Neural crest cell (in vitro differentiated cells): Measurements from ENCODE around the gene RDH5. TPM values are rescaled to one million over a fixed set of nuclear protein-coding genes. Genes with fewer than 3 reads are reported as not detected.

ENCODE experiments used
- DNase-seq: peaks from one replicate; pipeline ENCODE4 v3.0.0; 2021; ENCODE audit warnings: low read depth, mixed read lengths, low spot score
- H3K27ac Mint-ChIP-seq: one replicate; pipeline ENCODE4 v1.8.0; 2021; ENCODE audit warnings: mild to moderate bottlenecking, mixed read lengths; ENCODE audit not compliant: unreplicated experiment
- H3K27me3 Mint-ChIP-seq: 2 replicates; pipeline ENCODE4 v1.8.0; 2021; ENCODE audit warnings: low read depth, mild to moderate bottlenecking, mixed read lengths
- H3K36me3 Mint-ChIP-seq: 2 replicates; pipeline ENCODE4 v1.8.0; 2021; ENCODE audit warnings: low read depth, mild to moderate bottlenecking, mixed read lengths
- H3K4me1 Mint-ChIP-seq: 2 replicates; pipeline ENCODE4 v1.8.0; 2021; ENCODE audit warnings: mixed read lengths
- H3K4me3 Mint-ChIP-seq: one replicate; pipeline ENCODE4 v1.8.0; 2021; ENCODE audit warnings: mild to moderate bottlenecking, mixed read lengths
- H3K9me3 Mint-ChIP-seq: 2 replicates; pipeline ENCODE4 v1.8.0; 2021; ENCODE audit warnings: mixed read lengths
- total RNA-seq: library from RNA; stranded (reverse); gene quantifications from 2 replicates; pipeline ENCODE4 v1.2.1, GENCODE V29; 2021
- TF ChIP-seq, protein P1 (sequence below): fragments of 200-600 bp; sonication (generic); conservative IDR thresholded peaks from 2 replicates; pipeline ENCODE4 v1.5.0; 2021; ENCODE audit warnings: antibody characterized with exemption, mild to moderate bottlenecking

The RDH5 gene
- total RNA-seq, 1 donor from 2014 or later, result 14.2 TPM

DNA sequence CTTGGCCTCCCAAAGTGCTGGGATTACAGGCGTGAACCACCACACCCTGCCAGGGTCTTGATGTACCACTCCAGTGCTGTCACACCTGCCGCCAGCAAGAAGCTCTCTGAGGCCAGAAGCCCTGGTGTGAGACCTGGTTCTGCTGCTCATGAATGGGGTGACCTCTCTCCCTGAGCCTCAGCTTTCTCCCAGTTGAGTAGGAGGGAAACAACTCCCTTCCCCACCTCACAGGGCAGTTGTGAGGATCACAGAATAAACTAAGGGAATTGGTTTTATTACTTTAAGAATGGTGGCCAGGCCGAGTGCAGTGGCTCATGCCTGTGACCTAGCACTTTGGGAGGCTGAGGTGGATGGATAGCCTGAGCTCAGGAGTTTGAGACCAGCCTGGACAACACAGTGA is 14.4 kb downstream of the RDH5 start:
- TF ChIP-seq, protein P1, sequence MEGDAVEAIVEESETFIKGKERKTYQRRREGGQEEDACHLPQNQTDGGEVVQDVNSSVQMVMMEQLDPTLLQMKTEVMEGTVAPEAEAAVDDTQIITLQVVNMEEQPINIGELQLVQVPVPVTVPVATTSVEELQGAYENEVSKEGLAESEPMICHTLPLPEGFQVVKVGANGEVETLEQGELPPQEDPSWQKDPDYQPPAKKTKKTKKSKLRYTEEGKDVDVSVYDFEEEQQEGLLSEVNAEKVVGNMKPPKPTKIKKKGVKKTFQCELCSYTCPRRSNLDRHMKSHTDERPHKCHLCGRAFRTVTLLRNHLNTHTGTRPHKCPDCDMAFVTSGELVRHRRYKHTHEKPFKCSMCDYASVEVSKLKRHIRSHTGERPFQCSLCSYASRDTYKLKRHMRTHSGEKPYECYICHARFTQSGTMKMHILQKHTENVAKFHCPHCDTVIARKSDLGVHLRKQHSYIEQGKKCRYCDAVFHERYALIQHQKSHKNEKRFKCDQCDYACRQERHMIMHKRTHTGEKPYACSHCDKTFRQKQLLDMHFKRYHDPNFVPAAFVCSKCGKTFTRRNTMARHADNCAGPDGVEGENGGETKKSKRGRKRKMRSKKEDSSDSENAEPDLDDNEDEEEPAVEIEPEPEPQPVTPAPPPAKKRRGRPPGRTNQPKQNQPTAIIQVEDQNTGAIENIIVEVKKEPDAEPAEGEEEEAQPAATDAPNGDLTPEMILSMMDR, result no peak
- DNase-seq, result no peak
- Mint-ChIP-seq H3K27ac (no peak overlapping the region), H3K4me1 (peaks cover 43% of the 10 kb centered on the region), H3K27me3 (no peaks in the 10 kb centered on the region), H3K9me3 (no peaks in the 10 kb centered on the region), H3K4me3 (no peak overlapping the region), H3K36me3 (no peaks in the 10 kb centered on the region)

- peaks cover 29% of the 10 kb centered on the region for H3K4me1 Mint-ChIP-seq
- TF ChIP-seq, protein P1, result no peak
- H3K27me3 Mint-ChIP-seq, result no peaks in the 10 kb centered on the region
- peak overlapping the region; percentile 57 for H3K27ac Mint-ChIP-seq
- DNase-seq, result no peak
- peak overlapping the region; percentile 88 for H3K4me3 Mint-ChIP-seq
- no peaks in the 10 kb centered on the region for H3K9me3 Mint-ChIP-seq
- H3K36me3 Mint-ChIP-seq, result no peaks in the 10 kb centered on the region
These were observed 15.9 kb downstream of the RDH5 start for GRCh38 chr12:55736076-55736475.

DNA sequence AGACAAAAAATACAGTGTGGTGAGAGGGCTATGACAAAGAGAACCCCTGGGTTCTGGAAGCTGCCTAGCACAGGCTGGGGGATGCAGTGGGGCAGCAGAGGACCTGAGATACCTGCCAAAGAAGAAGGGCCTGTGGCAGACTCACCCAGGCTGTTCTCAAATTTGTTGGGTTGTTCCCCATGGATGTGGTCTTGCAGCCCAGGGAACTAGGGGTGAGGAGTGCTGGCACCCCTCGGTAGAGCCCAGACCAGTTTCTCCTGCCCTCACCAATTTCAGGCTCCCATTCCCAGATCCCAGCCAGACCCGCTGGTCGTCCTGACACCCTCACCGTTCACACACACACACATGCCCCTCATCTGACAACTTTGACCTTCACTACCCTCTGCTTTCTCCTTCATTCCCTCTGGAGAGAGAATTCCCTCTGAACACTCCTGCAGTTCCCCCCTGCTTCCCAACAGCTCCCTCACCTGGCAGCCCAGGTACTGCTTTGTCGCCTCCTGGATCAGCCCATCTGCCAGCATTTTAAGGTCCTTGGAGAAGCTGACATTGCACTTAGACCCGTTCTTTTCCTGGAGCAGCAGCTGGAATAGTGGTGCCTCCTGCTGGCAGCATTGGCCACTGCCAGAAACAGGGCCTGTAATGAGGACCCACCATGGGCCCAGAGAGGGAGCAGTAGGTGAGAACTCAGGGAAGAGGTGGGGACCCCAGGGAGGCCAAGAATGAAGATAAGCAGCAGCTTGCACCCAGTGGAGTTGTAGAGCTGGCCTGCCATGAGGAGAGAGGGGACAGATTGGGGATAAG is 16.8 kb downstream of the RDH5 start:
- TF ChIP-seq, protein P1, result peak; percentile 70
- DNase-seq, result peak; percentile 56
- peak overlapping the region; percentile 97 for H3K27ac Mint-ChIP-seq
- peaks cover 34% of the 10 kb centered on the region for H3K4me1 Mint-ChIP-seq
- no peaks in the 10 kb centered on the region for H3K27me3 Mint-ChIP-seq
- peak overlapping the region; percentile 88 for H3K4me3 Mint-ChIP-seq
- no peaks in the 10 kb centered on the region for H3K36me3 Mint-ChIP-seq
- no peaks in the 10 kb centered on the region for H3K9me3 Mint-ChIP-seq

DNA sequence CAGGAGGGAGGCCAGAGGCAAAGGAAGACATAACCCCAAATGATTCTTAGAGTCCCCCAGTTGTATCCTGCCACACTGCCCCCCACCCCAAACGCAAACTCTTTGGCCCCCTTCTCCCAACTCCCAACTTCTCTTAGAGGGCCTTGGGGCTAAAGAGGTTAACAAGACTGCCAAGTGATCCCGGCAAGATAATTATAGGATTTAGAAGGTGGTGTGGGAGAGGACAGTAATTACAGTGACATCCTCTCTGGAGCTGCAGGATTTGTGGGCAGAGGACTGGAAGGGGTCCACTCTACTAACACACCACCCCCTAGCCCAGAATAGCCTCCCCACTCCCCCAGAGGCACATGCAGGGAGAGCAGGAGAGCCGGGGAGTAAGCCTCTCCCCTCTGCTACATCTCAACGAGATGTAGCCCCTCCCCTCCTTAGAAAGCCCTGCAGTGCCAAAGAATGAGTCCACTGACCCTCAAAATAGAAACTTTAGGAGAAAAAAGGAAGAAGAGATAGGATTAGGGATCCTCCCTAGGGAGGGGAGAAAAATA is 17.5 kb downstream of the RDH5 start:
- H3K4me3 Mint-ChIP-seq, result peak overlapping the region; percentile 88
- no peak for DNase-seq
- peak overlapping the region; percentile 97 for H3K27ac Mint-ChIP-seq
- H3K36me3 Mint-ChIP-seq, result no peaks in the 10 kb centered on the region
- TF ChIP-seq, protein P1, result no peak
- H3K27me3 Mint-ChIP-seq, result no peaks in the 10 kb centered on the region
- no peaks in the 10 kb centered on the region for H3K9me3 Mint-ChIP-seq
- peaks cover 41% of the 10 kb centered on the region for H3K4me1 Mint-ChIP-seq

DNA sequence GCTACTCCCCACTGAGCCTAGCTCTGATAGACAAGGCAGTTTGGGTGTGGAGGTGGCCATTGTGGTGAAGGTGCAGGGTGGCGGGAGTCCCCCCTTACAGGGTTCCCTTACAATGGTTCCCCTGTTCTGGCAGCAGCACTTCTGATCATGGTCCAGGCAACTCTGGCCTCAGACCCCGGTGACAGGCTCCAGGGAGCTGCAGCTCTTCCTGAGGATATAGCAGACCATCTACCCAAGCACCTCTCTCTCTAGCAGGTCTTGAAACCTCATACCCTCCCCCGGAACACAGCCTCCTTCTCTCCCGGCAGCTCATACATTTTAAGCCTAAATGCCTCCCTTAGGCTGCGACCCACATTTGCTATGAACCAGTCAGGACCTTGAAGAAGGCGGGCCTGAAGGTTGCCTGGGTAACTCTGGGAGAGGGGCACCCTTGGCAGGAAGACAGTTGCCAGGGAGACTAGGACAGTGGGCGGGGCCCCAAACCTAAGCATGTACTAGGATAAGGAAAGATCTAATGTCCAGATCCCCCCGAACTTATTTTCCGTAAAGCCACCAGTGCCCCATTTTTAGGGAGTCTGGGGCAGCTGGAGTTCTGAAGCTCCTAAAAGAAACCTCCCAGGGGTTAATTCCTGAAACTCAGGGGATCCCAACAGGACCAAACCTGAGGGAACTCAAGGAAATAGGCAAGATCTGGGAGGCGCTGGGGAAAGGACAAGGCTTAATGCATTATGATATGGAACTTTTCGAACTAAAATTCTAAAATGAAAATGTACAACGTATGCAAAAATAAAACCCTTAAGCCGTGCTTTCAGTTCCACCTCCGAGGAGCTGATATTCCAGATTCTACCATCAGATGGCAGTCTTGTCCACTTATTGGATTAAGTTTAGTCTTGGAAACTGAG is 18.2 kb downstream of the RDH5 start:
- H3K27me3 Mint-ChIP-seq, result no peaks in the 10 kb centered on the region
- DNase-seq, result peak; percentile 92
- peak overlapping the region; percentile 88 for H3K4me3 Mint-ChIP-seq
- H3K36me3 Mint-ChIP-seq, result no peaks in the 10 kb centered on the region
- peaks cover 43% of the 10 kb centered on the region for H3K4me1 Mint-ChIP-seq
- no peaks in the 10 kb centered on the region for H3K9me3 Mint-ChIP-seq
- TF ChIP-seq, protein P1, result peak; percentile 96
- peak overlapping the region; percentile 87 for H3K27ac Mint-ChIP-seq
